HG03066 (cell line): ENCODE results near the gene IL1RN.
"Not testable (repeated sequence)": the region's sequence is repeated elsewhere in the genome, so short reads cannot be mapped to it uniquely, and the experiment has no call there.

ENCODE experiments used
- ATAC-seq: cut with Tn5 transposase; IDR thresholded peaks from one replicate; pipeline ENCODE4 v1.9.1; 2021; ENCODE audit warnings: low read depth; ENCODE audit not compliant: unreplicated experiment

IL1RN gene, protein sequence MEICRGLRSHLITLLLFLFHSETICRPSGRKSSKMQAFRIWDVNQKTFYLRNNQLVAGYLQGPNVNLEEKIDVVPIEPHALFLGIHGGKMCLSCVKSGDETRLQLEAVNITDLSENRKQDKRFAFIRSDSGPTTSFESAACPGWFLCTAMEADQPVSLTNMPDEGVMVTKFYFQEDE

DNA sequence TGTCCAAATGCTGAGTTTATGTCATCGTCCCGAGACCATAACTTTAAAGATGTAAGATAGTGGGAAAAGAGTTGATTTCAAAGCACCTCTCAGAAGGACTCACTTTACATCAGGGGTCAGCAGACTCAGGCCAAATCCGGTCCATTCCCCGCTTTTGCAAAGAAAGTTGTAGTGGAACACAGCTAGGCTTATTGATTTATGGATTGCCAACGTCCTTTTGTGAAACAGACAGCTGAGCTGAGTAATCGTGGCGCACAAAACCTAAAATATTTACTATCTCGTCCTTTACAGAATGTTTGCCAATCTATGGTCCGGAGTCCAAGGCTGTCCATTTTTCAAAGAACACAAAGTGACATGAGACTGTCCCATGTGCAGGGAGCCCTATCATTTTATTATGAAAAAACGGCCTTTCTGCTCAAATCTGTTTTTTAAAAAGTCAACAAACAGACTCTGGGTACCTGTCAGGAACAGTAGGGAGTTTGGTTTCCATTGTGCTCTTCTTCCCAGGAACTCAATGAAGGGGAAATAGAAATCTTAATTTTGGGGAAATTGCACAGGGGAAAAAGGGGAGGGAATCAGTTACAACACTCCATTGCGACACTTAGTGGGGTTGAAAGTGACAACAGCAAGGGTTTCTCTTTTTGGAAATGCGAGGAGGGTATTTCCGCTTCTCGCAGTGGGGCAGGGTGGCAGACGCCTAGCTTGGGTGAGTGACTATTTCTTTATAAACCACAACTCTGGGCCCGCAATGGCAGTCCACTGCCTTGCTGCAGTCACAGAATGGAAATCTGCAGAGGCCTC, at the start of gene IL1RN:
TSS of gene IL1RN (plus strand) at position 754 of the 801 bp plus-strand sequence. CDS start at position 781, 27 bp downstream.
- ATAC-seq = no peak

DNA sequence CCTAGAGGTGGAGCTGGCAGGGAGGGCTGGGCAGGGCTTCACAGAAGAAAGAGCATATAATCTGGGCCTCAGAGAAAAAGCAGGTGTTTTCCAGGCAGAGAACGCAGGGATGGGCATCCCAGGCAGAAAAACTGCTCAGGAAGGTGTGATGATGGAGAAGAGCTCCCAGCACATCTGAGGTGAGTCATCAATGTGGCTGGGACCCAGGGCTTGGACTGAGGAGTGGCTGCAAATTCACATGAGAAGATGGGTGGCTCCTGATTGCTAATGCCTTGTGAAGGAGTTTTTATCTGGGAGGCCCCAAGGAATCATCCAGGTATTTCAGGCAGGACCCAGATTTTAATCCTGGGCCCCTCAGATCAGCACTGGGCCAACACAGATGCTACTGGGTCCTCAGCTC, 49.5 kb upstream of the IL1RN start:
- ATAC-seq = no peak

DNA sequence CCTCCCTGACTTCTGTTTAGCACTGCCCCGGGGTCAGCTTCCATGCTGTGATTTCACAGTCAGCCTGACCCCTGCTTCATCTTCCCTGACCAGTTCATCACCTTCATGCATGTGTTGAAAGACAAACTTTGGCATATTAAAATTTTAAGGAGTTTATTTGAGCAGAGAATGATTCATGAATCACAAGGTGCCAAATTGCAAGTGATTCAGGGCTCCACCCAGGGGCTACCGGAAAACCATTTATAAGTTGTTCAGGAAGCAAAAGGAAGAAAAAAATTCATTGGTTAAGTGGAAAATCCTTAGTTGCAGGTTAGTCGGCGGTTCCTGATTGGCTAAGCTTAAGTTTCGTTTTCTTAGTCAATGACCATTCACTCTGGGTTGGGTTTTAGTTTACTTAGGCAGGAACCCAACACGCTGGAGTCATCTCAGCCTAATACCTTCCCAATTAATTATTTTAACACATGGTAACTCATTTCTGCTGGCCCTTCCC, 49.0 kb upstream of the IL1RN start:
- ATAC-seq = no peak

DNA sequence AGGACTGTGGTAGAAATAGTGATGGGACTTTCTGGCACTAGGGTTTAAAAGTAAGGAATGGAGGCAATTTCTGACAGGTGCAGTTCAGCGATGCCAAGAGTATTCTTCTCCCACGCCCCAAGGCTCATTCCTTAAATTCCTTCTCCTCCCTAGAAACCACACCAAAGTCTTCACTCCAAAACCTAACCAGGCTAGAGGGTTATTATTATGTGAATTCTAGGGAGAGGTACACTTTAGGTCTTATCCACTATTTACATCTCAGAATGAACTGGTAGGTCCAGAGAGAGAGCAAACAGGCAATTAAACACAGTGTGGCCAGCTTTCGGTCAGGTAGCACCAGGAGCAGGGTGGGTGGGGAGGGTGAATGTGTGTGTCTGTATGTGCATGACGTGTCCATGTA, 48.3 kb upstream of the IL1RN start:
- no peak for ATAC-seq

DNA sequence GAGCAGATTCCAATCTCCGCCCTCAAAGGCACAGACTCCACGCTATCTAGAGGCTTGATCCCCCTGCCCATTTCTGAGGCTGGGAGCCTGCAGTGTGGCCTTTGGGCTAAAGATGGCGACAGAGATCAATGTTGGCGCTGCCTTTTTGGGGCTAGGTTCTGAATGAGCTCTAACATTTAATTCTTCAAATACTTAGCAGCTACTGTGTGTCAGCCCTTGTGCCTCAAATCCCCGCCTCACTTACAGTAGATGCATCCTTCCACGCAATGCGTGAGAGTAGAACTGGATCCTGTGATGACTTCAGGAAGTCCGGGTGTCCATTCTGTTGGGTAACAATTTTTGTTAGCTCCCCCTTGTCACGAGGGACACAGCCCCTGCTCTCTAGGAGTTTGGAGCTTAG, 47.3 kb upstream of the IL1RN start:
- ATAC-seq = peak; percentile 60

DNA sequence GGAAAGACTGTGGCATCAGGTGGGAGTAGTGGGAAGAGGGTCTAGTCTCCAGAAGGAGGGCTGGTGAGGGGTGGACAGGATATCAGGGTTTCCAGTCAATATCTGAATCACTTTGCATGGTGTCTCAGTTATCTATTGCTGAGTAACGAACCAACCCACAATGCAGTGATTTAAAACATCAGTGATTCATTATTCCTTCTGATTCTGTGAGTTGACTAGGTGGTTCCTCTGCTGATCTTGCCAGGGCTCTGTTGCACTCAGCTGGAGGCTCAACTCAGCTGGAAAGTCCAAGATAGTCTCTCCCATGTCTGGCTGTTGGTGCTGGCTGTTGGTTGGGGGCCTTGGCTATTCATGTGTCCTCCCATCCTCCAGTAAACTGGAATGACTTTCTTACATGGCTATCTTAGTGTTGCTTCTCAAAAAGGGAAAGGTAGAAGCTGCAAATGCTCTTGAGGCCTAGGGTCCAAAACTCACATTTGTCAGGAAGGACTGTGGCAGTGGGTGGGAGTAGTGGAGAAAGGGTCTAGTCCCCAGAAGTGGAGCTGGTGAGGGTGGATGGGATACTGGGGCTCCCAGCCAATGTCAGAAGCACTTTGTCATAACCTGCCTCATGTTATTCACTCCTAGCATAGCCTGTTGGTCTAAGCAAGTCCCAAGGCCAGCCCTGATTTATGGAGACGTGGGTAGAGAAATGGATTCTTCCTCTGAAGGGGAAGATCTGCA, 45.7 kb upstream of the IL1RN start:
- ATAC-seq = no peak

DNA sequence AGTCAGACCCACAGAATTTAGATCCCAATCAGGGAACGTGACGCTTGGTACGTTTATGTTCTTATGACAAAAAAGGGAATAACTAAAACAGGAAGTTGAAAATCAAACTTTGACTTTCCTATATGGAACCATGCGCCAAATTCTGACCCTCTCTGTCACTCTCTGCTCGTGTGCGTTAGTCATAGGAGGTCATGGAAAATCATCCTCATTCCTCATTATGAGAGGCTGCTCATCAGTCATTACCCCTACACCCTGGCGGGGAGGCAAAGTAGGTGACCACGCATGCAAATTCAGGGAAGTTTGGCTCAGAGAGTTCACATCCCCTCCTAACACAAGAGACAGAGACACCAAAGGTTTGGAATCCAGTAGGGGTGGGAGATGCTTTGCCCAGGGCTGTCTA, 44.1 kb upstream of the IL1RN start:
- no peak for ATAC-seq

DNA sequence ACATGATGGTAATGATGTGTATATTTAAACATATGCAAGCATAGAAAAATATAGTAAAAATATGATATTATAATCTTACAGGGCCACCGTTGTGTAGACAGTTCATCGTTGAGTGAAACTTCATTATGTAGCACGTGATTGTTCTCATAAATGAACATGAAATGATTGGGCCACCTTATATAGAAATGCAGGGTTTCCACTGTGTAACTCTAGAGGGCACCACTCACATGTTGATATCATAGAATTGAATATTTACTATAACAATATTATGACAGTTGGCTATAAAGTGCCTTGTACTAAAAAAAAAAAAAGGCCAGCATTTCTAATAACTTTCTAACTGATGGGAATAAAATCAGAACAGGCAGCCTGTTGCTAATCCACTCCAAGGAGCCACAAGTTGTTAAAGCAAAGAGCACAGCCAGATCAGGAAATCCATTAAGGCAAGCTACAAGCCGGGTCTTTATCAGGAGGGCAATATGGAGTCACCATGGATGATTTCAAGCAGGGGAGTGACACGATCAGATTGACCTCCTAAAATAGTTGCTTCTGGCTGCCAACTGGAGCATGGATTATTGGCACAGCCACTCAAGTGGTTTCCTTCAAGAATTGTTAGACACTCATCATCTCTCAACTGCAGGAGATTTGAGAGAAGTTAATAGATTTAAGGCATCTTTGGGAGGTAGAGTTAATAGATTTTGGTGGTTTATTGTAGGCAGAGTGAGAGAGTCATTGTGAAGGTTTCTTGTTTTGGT, 43.0 kb upstream of the IL1RN start:
- no peak for ATAC-seq

DNA sequence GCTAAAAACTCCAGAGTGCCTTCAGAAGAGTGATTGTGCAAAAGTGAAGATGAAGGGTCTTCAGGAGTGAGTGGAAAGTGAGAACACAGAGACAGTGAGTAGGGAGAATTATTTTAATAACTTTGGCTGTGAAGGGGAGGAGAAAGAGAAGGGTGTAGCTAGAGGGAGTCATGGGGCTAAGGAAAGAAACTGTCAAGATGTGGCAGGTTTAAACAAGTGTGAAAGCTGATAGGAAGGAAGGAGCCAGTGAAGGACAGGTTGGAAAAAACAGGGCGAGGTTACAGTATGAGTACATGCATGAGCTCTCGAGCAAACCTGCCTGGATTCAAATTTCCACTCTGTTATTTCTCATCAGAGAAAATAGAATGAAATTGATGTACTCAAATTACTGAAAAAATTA, 41.9 kb upstream of the IL1RN start:
- no peak for ATAC-seq

DNA sequence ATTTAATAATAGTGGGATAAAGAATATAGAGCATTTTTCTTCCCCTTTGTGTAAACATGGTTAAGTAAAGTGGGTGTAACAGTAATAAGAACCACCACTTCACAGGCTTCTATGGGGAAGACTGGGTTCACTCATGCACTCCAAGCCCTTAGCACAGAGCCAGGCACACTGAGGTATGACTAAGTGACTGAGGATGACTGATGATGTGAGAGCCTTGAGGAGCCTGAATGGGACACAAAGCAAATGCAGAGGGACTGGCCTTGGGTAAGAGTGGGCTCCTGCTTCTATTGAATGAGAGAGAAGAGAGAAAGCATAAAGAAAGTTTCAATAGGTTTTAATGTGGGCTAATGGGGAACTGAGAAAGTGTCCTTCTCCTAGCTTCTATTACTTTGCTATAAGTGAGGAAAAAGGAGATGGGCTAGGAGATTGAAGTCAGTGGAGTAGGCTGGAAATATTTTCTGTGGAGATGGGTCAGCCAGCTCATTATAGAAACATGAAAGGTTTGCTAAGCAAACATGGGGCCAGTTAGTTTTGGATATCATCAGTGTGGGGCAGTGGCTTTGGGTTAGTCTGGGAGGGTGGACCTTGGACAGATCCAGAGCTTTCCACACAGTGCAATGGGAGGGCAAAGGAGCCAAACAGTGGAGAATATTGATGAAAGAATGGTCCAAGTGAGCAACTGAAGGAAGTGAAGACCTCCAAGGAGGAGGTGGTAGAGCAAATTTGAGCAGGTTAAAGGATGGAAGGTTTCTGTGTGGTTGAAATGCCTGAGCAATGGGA, 39.0 kb upstream of the IL1RN start:
- no peak for ATAC-seq

DNA sequence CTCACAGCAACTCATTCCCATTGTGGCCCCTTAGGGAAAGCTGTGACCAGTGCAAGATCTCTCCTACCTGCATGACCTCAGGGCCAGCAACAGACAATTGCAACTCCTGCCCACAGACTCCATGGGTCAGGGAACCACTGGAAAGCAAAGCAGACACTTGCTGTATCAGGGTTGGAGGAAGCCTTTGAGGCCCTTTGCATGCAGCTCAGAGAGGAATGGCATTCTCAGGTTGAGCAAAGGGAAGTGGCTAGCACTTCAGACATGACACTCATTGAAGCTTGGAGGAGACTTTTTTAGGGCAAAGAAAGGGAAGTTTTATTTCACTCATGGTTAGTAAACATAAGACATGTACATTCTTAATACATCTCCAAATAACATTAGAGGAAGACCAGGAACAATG, 37.5 kb upstream of the IL1RN start:
- ATAC-seq = no peak

DNA sequence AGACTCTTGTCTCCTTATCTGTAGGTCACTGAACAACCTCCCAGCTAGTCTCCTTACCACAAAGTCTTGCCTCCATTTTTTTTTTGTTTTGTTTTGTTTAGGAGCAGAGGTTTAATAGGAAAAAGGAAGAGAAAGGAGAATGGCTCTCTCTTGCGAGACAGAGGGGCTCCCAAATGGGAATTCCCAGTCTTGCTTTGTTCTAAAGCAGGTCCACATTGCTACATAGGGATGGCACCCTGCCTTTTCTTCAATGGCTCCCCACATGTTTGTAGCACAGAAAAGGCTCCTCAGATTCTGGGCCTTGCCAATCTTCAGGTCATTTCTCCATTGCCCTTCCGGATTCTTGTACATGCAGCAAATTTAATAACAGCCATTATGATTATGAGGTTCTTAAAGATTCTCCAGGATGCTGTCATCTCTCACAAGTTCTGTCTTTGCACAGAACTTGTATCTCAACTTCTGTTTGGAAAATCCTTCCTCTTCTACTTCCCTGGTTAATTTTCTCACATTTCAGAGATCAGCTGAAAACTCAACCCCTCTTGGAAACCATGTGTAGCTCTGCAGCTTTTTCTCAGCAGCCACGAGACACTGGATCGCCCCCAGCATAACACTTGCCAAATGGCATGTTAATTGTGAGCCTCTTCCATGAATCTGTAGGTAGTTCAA, 36.0 kb upstream of the IL1RN start:
- ATAC-seq = no peak

DNA sequence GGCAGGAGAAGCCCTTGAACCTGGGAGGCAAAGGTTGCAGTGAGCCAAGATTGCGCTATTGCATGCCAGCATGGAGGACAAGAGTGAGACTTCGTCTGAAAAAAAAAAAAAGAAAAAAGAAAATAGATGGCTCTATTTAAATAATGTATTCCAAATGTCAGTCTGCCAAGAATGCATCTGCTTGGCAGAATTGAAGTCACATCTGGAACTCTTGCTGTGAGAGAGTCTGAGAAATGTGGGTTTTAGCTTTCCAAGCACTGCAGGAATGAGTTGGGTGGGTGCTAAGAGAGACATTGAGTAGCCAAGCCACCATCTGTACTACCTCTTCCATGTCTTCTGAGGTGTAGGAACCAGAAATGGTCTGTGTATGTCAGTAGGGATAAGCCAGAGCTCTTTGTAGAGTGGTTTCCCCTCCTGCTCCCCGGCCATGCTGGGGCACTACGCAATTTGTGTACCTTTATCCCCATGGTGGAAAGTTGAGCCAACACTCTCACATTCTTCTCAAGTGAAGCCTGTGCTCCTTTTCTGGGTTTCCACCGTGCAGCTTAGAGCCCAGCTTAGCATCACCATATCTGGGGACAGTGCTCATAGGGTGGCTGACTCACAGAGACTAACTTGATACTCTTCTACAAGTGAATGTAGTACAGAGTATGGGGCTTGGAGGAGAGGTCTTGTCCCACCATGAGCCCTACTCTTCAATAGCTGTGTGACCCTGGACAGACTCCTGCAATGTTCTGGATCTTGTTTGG, 34.4 kb upstream of the IL1RN start:
- no peak for ATAC-seq

DNA sequence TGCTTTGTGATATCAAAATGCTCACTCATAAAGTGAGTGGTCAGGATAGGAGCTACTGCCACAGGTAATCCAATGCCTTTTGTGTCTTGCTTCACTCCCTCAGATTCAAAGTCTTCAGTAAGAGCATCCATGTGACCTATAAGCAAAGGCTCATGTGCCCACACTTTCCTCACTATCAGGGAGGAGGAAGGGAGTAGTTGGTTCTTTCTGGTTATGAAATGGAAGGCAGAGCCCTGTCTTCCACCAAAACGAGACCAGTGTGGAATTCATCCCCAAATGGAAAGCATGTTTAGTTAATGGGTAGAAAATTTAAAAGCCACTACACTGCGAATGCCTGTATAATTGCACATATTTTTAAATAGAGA, 33.8 kb upstream of the IL1RN start:
- no peak for ATAC-seq

DNA sequence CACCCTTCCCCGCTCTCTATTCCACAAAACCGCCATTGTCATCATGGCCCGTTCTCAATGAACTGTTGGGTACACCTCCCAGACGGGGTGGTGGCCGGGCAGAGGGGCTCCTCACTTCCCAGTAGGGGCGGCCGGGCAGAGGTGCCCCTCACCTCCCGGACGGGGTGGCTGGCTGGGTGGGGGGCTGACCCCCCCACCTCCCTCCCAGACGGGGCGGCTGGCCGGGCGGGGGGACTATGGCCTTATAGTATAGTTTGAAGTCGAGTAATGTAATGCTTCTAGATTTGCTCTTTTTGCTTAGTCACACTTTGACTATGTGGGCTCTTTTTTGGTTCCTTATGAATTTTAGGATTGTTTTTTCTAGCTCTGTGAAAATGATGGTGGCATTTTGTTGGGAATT, 31.1 kb upstream of the IL1RN start:
- ATAC-seq = not testable (repeated sequence)

DNA sequence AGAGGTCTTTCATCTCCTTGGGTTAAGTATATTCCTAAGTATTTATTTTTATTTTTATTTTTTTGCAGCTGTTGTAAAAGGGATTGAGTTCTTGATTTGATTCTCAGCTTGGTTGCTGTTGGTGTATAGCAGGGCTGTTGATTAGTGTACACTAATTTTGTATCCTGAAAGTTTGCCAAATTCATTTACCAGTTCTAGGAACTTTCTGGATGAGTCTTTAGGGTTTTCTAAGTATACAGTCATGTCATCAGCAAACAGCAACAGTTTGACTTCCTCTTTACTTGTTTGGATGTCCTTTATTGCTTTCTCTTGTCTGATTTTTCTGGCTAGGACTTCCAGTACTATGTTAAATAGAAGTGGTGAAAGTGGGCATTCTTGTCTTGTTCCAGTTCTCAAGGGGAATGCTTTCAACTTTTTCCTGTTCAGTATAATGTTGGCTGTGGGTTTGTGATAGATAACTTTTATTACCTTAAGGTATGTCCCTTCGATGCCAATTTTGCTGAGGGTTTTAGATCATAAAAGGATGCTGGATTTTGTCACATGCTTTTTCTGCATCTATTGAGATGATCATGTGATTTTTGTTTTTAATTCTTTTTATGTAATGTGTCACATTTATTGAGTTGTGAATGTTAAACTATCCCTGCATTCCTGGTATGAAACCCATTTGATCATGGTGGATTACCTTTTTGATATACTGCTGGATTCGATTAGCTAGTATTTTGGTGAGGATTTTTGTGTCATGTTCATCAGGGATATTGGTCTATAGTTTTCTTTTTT, 30.4 kb upstream of the IL1RN start:
- ATAC-seq = not testable (repeated sequence)

DNA sequence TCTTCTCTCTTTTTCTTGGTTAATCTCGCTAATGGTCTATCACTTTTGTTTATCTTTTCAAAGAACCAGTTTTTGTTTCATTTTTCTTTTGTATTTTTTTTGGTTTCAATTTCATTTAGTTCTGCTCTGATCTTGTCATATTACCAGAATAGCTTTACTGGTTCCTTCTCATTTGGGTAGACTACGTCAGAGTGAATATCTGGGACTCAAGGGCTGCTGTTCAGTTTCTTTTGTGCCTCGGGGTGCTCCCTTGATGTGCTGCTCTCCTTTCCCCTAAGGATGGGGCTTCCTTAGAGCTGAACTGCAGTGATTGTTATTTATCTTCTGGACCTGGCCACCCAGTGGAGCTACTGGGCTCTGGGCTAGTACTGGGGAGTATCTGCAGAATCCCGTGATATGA, 29.4 kb upstream of the IL1RN start:
- ATAC-seq = no peak

DNA sequence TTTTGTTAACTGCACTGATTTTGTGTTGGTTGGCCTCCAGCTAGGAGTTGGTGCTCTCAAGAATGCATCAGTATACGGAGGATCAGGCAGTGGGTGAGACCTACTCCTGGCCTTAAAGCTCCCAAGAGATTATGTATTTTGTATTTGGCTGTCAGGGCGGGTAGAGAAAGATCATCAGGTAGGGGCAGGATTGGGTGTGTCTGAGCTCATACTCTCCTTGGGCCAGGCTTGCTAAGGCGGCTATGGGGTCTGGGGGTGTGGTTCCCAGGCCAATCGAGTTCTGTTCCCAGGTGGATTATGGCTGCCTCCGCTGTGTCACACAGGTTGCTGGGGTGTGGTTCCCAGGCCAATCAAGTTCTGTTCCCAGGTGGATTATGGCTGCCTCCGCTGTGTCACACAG, 28.9 kb upstream of the IL1RN start:
- ATAC-seq = no peak
